Hypothalamus (tissue), 51 donors: ENCODE results near the gene CDK5.
A peak's percentile ranks its signal among the peaks of the same experiment; 100 is the strongest.

ENCODE experiments used
- DNase-seq, 51 donors: peaks; one replicate each; lab custom pipeline; 2025; lab: John Stamatoyannopoulos, UW

Gene CDK5

GRCh38 chr7:151075662-151075971 lies 17.9 kb upstream of the CDK5 start:
- DNase-seq: no peak

- DNase-seq: no peak
Observed at GRCh38 chr7:151074817-151075661, 17.3 kb upstream of the CDK5 start.

- no peak for DNase-seq
Observed at GRCh38 chr7:151073990-151074389, 16.3 kb upstream of the CDK5 start.

- DNase-seq: no peak
Observed at GRCh38 chr7:151071032-151071866, 13.6 kb upstream of the CDK5 start.

GRCh38 chr7:151070574-151070960 lies 12.9 kb upstream of the CDK5 start:
- no peak for DNase-seq

DNA sequence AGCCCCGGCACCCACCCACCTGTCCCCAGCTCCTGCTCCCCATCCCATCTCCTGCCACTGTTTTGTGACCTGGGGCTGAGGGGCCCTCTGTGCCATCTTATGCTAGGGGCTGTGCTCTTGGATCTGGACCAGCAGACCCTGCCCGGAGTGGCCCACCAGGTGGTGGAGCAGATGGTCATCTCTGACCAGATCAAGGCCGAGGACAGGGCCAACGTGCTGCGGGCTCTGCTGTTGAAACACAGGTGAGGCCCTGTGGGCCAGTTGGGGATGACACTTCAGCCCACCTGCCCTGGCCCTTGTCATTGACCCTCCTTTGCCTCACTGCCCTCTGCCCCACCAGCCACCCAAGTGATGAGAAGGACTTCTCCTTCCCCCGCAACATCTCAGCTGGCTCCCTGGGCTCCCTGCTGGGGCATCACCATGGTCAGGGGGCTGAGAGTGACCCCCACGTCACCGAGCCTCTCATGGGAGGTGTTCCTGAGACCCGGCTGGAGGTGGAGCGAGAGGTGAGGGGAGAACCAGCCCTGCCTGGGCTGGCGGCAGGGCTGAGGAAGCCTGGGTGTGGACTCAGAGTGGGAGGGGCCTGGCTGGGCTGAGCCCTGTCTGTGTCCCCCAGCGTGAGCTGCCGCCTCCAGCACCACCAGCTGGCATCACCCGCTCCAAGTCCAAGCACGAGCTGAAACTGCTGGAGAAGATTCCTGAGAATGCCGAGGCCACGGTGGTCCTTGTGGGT lies 12.3 kb upstream of the CDK5 start:
- no peak for DNase-seq

DNA sequence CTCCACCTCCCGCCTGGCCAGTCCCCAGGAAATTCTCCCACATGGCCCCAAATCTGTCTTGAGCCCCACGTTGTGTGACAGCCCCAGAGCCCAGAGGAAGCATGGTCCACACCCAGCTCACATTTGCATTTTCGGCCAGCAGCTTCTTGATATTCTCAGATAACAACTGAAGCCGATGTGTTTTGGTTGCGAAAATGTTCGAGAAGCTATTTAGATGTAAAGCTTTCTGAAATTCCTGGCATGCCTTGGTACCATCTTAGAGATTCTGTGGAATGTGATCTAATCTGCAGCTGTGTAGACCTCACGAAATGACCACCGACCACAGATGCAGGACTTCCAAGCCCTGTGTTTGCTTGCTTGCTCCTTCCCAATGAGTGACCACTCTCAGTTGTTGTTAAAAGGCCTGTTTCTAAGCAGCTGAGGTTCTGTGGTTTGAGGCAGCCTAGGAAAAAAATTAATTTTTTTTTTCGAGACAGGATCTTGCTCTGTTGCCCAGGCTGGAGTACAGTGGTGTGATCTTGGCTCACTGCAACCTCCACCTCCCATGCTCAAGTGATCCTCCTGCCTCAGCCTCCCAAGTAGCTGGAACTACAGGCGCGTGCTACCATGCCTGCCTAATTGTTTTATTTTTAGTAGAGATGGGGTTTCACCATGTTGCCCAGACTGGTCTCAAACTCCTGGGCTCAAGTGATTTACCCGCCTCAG lies 10.5 kb upstream of the CDK5 start:
- no peak for DNase-seq

- no peak for DNase-seq
Observed at GRCh38 chr7:151066273-151066974, 8.7 kb upstream of the CDK5 start.

GRCh38 chr7:151065516-151065915 lies 7.8 kb upstream of the CDK5 start:
- no peak for DNase-seq

- DNase-seq: no peak
Observed at GRCh38 chr7:151064993-151065392, 7.3 kb upstream of the CDK5 start.

- no peak for DNase-seq
Observed at GRCh38 chr7:151064454-151064853, 6.8 kb upstream of the CDK5 start.

DNA sequence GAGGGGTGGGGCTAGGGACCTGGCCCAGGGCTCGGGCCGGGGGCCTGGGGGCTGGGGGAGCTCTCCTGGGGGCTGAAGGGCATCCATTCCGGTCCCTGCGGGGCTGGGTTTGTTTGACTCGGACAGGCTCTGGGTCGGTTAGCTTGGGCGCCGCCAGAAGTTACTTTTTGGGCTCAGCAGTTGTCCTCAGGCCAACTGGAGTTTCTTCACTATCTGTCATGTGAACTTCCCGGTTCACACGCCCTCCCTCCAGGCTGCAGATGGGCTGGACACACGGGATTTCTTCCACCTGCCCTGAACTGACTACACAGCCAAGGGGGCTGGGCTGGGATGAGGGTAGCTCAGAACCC lies 5.5 kb upstream of the CDK5 start:
- DNase-seq: no peak

DNA sequence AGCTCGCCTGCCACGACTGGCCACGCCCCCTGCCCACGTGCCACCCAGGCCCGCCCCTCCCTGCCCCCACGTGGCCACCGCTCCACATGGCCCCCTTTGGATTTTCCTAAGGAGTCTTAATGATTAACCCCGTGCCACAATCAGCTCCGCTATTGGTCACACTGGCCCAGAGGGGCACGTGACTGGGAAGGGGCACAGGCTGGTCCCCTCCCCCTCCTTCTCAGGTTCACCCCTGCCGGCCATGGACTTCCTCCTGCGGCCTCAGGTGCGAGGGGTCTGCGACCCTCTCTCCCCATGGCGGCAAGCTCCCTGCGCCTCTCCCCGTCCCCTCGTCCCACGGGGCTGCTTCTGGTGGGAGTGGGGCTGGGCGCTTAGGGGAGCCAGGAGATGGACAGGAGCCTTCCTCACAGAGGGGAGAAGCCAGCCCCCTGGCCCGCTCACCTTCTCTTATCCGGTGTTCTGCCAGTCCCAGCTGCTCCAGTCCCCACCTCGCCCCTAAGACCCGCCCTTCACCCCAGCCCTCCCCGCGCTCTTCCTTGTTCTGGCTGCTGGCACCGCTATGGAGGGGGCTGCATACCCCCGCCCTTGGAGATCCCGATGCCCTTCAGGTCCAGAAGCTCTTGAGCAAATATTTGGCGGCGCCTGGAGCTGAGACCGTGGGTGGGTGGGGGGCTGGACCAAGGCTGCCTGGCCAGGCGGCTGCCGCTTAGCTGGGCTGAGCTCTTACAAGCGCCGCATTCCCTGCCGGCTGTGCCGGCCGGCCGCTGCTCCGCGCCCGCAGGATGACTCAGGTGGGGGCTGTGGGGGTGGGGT lies 4.9 kb upstream of the CDK5 start:
- peak in 1 of 51 donors; percentile 34 for DNase-seq

- DNase-seq: no peak
Observed at GRCh38 chr7:151062111-151062398, 4.4 kb upstream of the CDK5 start.

GRCh38 chr7:151061213-151062110 lies 3.8 kb upstream of the CDK5 start:
- DNase-seq: no peak

- DNase-seq: peak in 28 of 51 donors; percentile 6 to 73 (median 36)
Observed at GRCh38 chr7:151060416-151061212, 2.9 kb upstream of the CDK5 start.

- peak in 2 of 51 donors; percentile 33 to 65 for DNase-seq
Observed at GRCh38 chr7:151060113-151060415, 2.4 kb upstream of the CDK5 start.
